SU-DHL-6 (cell line): ENCODE data around the gene CDR2L.

Experiments used
- EZH2phosphoT487 ChIP-seq: fragments of 200-600 bp; sonication (generic), shearing (Covaris generic); conservative IDR thresholded peaks from 2 replicates; pipeline ENCODE4 v1.6.1; 2018; ENCODE audit warnings: mild to moderate bottlenecking, antibody characterized with exemption, low read length, moderate library complexity, mixed read lengths
- TF ChIP-seq, protein P1 (sequence below): fragments of 200-600 bp; sonication (generic); IDR thresholded peaks from one replicate; pipeline ENCODE4 v1.5.1; 2017; ENCODE audit warnings: antibody characterized with exemption, mild to moderate bottlenecking, low read length, moderate library complexity; ENCODE audit not compliant: insufficient read depth, poor library complexity, severe bottlenecking

DNA sequence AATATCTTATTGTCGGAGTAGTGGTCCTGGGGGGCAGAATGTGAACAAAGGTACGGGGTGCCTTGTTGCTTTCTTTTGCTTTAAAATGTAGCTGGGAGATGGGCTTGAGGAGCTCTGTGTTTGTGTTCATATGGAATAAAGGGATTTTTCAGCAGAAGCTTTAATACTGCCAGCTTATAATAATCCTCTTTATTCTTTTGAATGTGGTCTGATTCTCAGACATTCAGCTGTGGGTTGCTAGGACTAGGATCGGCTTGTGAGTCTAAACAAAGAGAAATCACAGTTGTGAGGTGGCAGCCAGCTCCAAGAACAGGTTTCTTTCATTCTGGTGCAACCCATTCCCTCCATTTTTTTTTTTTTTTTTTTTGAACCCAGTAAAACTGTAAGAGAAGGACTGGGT, 32.3 kb downstream of the CDR2L start:
- TF ChIP-seq, protein P1, sequence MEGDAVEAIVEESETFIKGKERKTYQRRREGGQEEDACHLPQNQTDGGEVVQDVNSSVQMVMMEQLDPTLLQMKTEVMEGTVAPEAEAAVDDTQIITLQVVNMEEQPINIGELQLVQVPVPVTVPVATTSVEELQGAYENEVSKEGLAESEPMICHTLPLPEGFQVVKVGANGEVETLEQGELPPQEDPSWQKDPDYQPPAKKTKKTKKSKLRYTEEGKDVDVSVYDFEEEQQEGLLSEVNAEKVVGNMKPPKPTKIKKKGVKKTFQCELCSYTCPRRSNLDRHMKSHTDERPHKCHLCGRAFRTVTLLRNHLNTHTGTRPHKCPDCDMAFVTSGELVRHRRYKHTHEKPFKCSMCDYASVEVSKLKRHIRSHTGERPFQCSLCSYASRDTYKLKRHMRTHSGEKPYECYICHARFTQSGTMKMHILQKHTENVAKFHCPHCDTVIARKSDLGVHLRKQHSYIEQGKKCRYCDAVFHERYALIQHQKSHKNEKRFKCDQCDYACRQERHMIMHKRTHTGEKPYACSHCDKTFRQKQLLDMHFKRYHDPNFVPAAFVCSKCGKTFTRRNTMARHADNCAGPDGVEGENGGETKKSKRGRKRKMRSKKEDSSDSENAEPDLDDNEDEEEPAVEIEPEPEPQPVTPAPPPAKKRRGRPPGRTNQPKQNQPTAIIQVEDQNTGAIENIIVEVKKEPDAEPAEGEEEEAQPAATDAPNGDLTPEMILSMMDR, result no peak
- no peak for TF ChIP-seq EZH2phosphoT487
